ENCODE results near the gene LRP8.

LRP8 gene

DNA sequence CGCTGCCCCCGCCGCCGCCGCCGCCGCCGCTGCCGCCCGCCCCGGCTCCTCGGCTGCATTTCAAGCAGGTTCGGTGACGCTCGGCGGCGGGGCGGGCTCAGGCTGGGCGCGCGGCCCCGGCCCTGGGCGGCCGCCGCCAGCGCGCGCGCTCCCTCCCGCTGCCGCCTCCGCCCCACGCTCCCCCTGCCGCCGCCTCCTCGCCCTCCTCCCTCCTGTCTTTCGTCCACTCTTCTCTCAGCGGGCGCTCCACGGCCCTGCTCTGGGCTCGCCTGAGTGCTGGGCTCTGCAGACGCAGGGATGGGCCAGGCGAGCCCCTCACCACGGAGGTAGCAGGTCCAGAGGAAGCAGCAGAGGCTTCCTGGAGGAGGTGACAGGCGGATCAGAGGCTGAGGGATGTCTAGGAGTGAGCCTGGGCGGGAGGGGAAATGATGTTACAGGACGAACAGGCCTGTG is at the start of gene LRP8:
Gene LRP8, minus strand, starts transcription at position 62 of the 453 bp plus-strand sequence. CDS start 158 bp downstream, outside the sequence.
- Histone ChIP-seq H3K27me3 (ENCODE audit: low read depth) (no peaks in the 10 kb centered on the region), H3K36me3 (replicated peaks) (peaks cover 28% of the 10 kb centered on the region), H3K4me1 (peaks cover 7% of the 10 kb centered on the region), H3K9me3 (no peaks in the 10 kb centered on the region), H3K4me3 (peak within 1 kb of the TSS; percentile 93)
- peak; percentile 61 to 86 for DNase-seq (ENCODE audit: low spot score in 2 of 2)
- in situ Hi-C loops (cut with MboI; ENCODE audit: low sequenced_read_pairs): no loop called here

DNA sequence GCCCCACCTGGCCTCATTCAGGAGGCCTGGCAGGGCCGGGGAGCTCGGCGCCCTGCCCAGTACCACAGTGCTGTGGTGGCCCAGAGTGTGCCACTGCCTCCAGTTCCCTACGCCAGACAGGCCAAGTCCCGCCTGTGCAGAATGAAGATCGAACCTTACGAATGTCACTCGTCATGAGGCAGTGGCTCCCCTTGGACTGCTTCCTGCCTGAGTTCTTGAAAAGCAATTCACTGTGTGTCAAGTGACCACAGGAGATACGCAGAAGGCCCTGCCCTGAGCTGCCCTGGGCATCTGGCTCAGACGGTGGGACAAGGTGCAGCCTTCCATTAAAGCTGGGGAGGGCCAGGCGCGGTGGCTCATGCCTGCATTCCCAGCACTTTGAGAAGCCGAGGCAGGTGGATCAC is 49.6 kb upstream of the LRP8 start:
- Histone ChIP-seq H3K36me3 (replicated peaks) (no peaks in the 10 kb centered on the region), H3K9me3 (no peaks in the 10 kb centered on the region), H3K4me3 (no peak overlapping the region), H3K27me3 (ENCODE audit: low read depth) (peaks cover 16% of the 10 kb centered on the region), H3K4me1 (peaks cover 3% of the 10 kb centered on the region; the same call in 1 of the 2 replicates)
- peak in 1 of 2 experiments; percentile 4 for DNase-seq (ENCODE audit: low spot score in 2 of 2)
- in situ Hi-C loops (cut with MboI; ENCODE audit: low sequenced_read_pairs): loop anchor here (5.0 kb wide), 1 partner anchor 40 kb away; no protein-coding TSS in a partner anchor

DNA sequence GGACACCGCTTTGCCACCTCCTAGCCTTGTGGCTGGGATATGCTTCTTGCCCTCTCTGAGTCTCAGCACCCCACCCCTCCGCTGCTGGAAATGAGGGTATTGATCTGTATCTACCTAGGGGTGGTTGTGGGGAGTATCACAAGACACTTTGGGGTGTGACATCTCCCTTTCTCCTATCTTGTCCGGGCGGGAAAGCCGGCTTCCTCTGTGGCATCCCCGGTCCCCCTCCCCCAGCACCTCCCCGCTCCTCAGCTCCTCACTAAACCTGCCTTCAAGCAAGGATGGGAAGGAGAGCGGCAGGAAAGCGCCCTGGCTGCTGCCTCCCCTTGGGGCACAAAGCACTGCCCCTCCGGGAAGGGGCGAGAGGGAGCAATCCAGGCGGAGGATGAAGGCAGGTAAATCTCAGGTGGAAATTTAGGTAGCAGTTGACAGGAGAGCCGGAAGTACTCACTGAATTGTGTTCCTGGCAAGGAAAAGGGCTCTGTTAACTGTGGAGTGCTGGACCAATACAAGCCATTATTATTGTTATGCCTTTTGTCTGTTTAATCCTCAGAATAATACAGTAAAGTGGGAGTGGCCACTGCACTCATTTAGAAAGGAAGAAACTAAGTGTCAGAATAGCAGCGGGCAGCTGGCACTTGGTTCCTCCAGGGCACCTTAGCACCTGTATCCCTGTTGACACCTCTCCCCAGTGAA is 49.0 kb upstream of the LRP8 start:
- no peaks in the 10 kb centered on the region for H3K36me3 ChIP-seq (replicated peaks)
- in situ Hi-C loops (cut with MboI; ENCODE audit: low sequenced_read_pairs): loop anchor here (5.0 kb wide), 1 partner anchor 40 kb away; no protein-coding TSS in a partner anchor
- no peak overlapping the region for H3K4me3 ChIP-seq
- no peaks in the 10 kb centered on the region for H3K9me3 ChIP-seq
- H3K27me3 ChIP-seq (ENCODE audit: low read depth): peaks cover 15% of the 10 kb centered on the region
- H3K4me1 ChIP-seq: peaks cover 3% of the 10 kb centered on the region; the same call in 1 of the 2 replicates
- DNase-seq (ENCODE audit: low spot score in 2 of 2): peak; percentile 52 to 81

DNA sequence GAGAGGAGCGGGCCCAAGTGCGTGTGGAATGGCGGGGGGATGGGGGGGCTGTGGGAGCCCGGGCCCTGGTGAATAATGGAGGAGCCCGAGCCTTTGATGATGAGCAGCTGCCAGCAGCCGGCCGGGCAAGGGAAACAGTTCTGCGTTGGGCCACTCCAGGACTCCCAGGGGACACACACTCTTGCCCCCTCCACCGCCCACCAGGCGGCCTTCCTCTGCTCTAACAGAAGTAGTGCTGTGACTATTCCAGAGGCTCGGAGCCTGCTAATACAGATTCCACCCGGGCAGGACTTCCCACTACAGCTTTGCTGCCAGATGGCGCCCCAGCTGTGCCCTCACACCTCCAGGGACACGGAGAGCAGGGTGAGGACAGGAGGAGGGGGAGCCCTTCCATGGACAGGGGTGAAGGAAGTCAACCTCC is 48.2 kb upstream of the LRP8 start:
- DNase-seq (ENCODE audit: low spot score in 2 of 2): no peak
- peaks cover 3% of the 10 kb centered on the region; the same call in 1 of the 2 replicates for H3K4me1 ChIP-seq
- H3K27me3 ChIP-seq (ENCODE audit: low read depth): peaks cover 7% of the 10 kb centered on the region
- H3K36me3 ChIP-seq (replicated peaks): no peaks in the 10 kb centered on the region
- H3K9me3 ChIP-seq: no peaks in the 10 kb centered on the region
- H3K4me3 ChIP-seq: no peak overlapping the region
- in situ Hi-C loops (cut with MboI; ENCODE audit: low sequenced_read_pairs): loop anchor here (5.0 kb wide), 1 partner anchor 39 kb away; no protein-coding TSS in a partner anchor

DNA sequence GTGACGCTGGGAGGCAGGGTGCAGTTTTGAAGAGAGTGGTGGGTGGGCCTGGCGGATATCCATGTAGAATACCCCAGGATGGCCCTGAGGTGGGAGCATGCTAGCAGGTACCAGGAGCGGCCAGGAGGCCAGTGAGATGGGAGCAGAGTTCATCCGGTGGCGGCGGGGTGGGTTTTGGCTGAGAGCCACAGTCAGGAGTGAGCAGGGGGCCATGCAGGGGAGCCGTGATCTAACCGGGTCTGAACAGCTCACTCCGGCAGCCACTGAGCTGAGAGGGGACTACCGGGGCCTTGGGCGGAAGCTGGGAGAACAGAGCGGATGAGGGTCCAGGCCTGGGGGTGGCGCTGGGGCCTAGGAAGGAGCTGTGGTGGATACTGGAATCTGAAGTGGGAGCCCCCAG is 47.6 kb upstream of the LRP8 start:
- Histone ChIP-seq H3K4me3 (no peak overlapping the region), H3K36me3 (replicated peaks) (no peaks in the 10 kb centered on the region), H3K4me1 (peaks cover 3% of the 10 kb centered on the region; the same call in 1 of the 2 replicates), H3K9me3 (no peaks in the 10 kb centered on the region), H3K27me3 (ENCODE audit: low read depth) (peaks cover 2% of the 10 kb centered on the region)
- in situ Hi-C loops (cut with MboI; ENCODE audit: low sequenced_read_pairs): loop anchor here (5.0 kb wide), 1 partner anchor 38 kb away; no protein-coding TSS in a partner anchor
- no peak for DNase-seq (ENCODE audit: low spot score in 2 of 2)

DNA sequence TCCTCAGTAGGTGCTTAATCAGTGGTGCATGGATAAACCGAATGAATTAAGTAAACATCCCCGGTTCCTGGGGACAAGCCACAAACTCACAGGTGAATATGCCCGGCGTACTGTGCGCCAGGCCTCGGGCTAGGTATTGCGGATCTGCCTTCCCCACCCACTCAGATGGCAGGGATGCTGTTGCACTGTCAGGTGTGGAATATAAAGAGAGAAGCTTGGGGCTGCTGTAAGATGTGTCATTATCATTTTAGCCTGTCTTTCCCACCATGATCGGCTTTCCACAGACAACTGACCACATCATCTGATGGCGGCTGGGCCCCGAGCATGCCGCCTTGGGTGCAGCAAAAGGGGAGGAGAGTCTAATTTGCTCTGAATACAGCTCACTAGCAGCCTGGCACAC is 45.4 kb upstream of the LRP8 start:
- no peaks in the 10 kb centered on the region for H3K27me3 ChIP-seq (ENCODE audit: low read depth)
- H3K36me3 ChIP-seq (replicated peaks): no peaks in the 10 kb centered on the region
- no peaks in the 10 kb centered on the region for H3K9me3 ChIP-seq
- H3K4me3 ChIP-seq: no peak overlapping the region
- DNase-seq (ENCODE audit: low spot score in 2 of 2): peak in 1 of 2 experiments; percentile 1
- H3K4me1 ChIP-seq: peaks cover 3% of the 10 kb centered on the region; the same call in 1 of the 2 replicates
- in situ Hi-C loops (cut with MboI; ENCODE audit: low sequenced_read_pairs): no loop called here

DNA sequence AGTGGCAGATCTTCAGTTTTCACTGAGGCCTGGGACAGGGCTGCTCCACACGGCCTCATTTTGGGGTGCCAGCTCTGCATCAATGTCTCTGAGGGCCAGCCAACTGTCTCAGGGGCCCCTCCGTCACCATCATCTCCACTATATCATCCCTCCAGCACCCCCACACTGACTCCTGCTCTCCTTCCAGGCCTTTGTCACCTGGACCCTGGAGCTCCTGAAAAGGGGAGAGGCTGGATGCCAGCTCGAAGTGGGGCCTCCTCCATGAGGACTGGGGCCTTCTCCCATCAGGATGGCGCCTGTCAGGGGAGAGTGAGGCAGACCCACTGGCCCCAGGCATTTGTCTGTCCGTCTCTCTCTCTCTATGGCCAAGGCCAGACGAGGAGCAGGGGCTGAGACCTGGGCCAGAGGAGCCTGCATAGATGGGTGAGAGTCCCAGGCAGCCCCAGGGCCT is 44.7 kb upstream of the LRP8 start:
- no peaks in the 10 kb centered on the region for H3K27me3 ChIP-seq (ENCODE audit: low read depth)
- in situ Hi-C loops (cut with MboI; ENCODE audit: low sequenced_read_pairs): no loop called here
- no peak overlapping the region for H3K4me3 ChIP-seq
- H3K9me3 ChIP-seq: no peaks in the 10 kb centered on the region
- peak in 1 of 2 experiments; percentile 3 for DNase-seq (ENCODE audit: low spot score in 2 of 2)
- peaks cover 3% of the 10 kb centered on the region; the same call in 1 of the 2 replicates for H3K4me1 ChIP-seq
- no peaks in the 10 kb centered on the region for H3K36me3 ChIP-seq (replicated peaks)

DNA sequence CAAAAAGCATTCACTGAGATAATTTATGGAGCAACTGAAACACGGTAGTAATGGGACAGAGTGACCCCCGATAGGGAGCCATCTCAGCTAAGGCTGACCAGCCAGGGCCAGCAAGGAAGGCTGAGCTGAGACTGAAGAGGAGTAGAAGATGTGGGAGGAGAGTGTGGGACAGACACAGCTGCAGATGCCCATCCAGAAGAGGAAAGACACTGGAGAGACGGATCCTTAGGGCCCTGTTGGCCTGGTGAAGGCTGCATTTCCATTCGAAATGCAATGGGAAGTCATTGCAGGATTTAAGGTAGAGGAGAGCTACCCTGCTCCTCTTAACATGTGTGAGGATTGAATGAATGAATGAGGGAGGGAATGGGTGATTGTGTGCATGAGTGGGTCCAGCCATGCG is 44.0 kb upstream of the LRP8 start:
- in situ Hi-C loops (cut with MboI; ENCODE audit: low sequenced_read_pairs): no loop called here
- Histone ChIP-seq H3K27me3 (ENCODE audit: low read depth) (no peaks in the 10 kb centered on the region), H3K36me3 (replicated peaks) (no peaks in the 10 kb centered on the region), H3K4me3 (no peak overlapping the region), H3K4me1 (no peaks in the 10 kb centered on the region), H3K9me3 (no peaks in the 10 kb centered on the region)
- DNase-seq (ENCODE audit: low spot score in 2 of 2): no peak

DNA sequence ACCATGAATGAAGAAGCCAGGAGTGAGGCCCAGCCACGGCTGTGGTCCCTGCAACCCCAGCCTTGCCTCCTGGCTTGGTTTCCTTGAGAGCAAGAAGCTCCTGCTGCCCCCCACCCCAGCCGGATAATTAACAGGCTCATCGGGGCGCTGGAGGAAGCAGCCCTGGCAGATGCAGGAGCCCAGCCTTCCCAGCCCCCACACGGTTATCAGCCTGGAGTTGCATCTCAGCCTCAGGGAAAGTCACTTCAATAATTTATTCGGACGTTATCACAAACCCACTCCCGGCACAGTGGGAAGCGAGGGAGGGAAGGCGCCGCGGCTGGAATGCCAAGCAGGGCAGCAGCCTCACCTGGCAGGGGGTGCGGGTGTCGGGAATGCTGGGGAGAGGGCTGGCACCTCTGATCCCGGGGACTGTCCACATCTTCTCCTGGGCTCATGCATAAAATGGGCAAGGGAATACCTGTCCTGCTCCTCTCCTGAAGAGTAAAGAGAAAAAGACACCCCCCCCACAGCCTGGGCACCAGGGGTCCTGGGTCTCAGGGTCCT is 43.3 kb upstream of the LRP8 start:
- no peaks in the 10 kb centered on the region for H3K27me3 ChIP-seq (ENCODE audit: low read depth)
- DNase-seq (ENCODE audit: low spot score in 2 of 2): no peak
- in situ Hi-C loops (cut with MboI; ENCODE audit: low sequenced_read_pairs): no loop called here
- H3K4me1 ChIP-seq: no peaks in the 10 kb centered on the region
- H3K9me3 ChIP-seq: no peaks in the 10 kb centered on the region
- no peaks in the 10 kb centered on the region for H3K36me3 ChIP-seq (replicated peaks)
- no peak overlapping the region for H3K4me3 ChIP-seq

DNA sequence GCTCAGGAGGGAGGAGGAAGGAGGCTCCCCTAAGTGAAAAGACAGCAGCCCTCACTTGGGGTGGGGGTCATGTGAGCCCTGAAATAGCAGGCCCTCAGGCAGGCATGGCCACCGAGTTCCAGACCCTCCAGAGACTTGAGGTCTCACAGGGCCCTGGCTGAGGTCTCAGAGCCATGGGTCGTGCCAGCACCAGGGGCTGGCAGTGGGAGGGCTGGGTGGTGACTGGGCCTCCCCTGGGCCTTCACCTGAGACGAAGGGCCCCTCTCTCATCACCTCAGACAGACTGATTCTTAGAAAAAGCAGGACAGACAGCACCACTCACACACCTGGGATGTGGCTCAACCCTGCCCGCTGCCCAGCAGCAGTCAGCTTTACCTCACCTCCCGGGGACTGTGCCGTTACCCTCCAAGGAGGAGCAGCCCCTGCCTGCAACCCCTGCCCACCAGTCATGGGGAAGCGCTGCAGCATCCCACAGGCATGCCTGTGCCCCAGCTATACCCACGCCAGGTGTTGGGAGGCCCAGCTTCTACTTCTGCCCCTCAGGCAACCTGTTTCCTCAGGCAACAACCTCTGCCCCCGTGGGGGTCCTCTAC is 42.6 kb upstream of the LRP8 start:
- Histone ChIP-seq H3K4me3 (no peak overlapping the region), H3K9me3 (no peaks in the 10 kb centered on the region), H3K27me3 (ENCODE audit: low read depth) (no peaks in the 10 kb centered on the region), H3K36me3 (replicated peaks) (no peaks in the 10 kb centered on the region), H3K4me1 (no peaks in the 10 kb centered on the region)
- DNase-seq (ENCODE audit: low spot score in 2 of 2): no peak
- in situ Hi-C loops (cut with MboI; ENCODE audit: low sequenced_read_pairs): no loop called here

DNA sequence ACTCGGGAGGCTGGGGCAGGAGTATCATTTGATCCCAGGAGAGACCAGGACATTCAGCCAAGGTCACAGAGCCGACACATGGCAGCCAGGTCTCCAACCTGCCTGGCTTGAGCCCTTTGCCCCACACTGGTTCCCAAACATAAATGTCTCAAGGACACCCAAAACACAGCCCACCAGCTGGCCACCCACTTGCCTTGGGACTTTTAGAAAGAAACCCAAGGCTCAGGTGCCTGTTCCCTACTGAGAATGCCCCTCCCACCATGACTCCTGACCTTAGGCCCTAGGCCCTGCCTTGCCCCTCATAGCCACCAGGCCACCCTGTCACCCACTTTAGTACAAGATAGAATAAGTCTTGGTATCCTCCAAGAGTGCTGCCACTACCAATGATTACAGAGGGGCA is 41.9 kb upstream of the LRP8 start:
- peak in 1 of 2 experiments; percentile 6 for DNase-seq (ENCODE audit: low spot score in 2 of 2)
- Histone ChIP-seq H3K4me3 (no peak overlapping the region), H3K36me3 (replicated peaks) (no peaks in the 10 kb centered on the region), H3K9me3 (no peaks in the 10 kb centered on the region), H3K27me3 (ENCODE audit: low read depth) (no peaks in the 10 kb centered on the region), H3K4me1 (no peaks in the 10 kb centered on the region)
- in situ Hi-C loops (cut with MboI; ENCODE audit: low sequenced_read_pairs): no loop called here

DNA sequence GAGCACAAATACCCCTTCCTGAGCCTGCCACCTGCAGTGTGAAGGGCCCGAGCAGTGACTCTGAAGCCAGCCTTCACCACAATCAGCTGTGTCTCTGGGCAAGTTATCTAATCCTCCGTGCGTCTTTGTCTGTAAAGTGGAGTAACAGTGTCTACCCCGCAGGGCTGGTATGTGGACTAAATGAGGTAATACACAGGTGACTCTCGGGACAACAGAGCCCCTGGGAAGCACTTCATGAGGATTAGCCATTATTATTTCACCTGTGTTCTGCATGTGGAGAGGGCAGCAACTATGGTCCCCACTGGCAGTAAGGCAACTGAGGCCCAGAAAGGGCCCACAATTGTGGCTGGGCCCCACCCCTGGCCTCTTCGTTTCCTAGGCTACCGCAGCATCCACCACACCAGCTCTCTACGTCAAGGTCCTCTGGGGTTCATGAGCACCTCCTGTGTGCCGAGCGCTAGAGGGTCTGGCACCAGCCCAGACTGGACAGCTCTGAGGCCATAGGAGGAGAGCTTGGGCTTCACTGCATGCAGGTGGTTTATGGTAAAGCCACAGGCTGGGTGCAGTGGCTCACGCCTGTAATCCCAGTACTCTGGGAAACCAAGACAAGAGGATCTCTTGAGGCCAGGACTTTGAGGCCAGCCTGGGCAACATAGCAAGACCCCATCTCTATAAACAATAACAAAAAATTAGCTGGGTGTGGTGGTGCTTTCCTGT is 41.3 kb upstream of the LRP8 start:
- Histone ChIP-seq H3K27me3 (ENCODE audit: low read depth) (no peaks in the 10 kb centered on the region), H3K4me1 (no peaks in the 10 kb centered on the region), H3K4me3 (no peak overlapping the region), H3K9me3 (no peaks in the 10 kb centered on the region), H3K36me3 (replicated peaks) (no peaks in the 10 kb centered on the region)
- DNase-seq (ENCODE audit: low spot score in 2 of 2): peak in 1 of 2 experiments; percentile 2
- in situ Hi-C loops (cut with MboI; ENCODE audit: low sequenced_read_pairs): no loop called here

DNA sequence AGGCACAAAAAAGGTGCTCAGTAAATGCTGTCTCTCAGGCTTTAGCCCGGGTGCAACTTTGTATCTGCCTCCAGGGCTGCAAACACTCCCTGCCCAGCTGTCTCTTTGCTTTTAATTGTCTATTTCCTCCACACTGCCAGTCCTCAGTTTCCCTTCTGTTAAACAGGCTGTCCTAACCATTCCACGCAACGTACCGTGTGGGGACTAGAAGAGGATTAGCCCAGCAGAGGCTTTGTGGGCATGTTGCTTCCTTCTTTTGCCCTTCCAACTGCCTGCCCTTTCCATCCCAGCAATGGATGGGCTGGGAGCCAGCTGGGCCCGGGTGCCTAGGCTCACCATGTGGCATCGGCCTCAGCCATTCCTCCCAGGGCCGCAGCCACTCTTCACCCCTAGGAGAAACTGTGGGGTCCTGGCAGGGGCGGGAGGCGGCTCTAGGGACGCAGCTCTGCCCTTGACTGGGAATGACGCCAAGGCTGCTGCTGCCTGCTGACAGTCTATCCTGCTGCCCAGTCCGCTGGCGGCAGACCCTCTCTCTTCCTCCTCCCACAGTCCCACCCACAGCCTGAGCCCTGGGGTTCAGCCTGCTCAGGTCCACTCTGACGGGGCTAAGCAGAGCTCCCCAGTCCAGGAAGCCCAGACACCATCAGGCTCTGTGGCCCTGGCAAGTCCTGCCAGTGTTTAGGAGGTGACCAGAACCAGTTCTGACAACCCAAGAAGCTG is 40.6 kb upstream of the LRP8 start:
- H3K27me3 ChIP-seq (ENCODE audit: low read depth): no peaks in the 10 kb centered on the region
- H3K36me3 ChIP-seq (replicated peaks): no peaks in the 10 kb centered on the region
- H3K4me3 ChIP-seq: no peak overlapping the region
- no peaks in the 10 kb centered on the region for H3K4me1 ChIP-seq
- peak in 1 of 2 experiments; percentile 7 for DNase-seq (ENCODE audit: low spot score in 2 of 2)
- in situ Hi-C loops (cut with MboI; ENCODE audit: low sequenced_read_pairs): no loop called here
- H3K9me3 ChIP-seq: no peaks in the 10 kb centered on the region

Measured in HAP-1 (cell line).